ENCODE measurements around the gene AOAH.

The AOAH gene

DNA sequence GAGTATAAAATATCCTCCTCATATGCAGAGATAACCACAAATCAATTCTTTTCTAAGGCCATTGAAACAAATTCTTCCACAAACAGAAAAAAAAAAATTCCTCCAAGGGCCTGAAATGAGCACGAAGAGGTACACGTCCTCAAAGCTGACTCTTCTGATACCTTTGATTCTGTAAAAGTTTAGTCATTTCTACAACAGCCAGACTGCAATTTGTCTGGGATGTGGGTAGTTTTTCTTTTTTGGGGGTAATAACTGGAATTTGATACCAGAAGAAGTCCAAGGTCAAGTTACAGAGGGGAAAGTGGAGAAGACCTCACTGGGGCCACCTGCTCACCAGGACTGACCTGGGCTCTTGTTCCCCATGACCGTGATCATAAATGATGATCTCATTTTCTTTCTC, 121.8 kb downstream of the AOAH start:
- Histone ChIP-seq H3K9me3 (ENCODE audit: control extremely low read depth in 1 of 5, control insufficient read depth in 4 of 5, insufficient read depth in 2 of 5, low read depth in 1 of 5, low read length in 4 of 5) (no peaks in the 10 kb centered on the region), H3K27ac (ENCODE audit: insufficient read depth in 1 of 2, low read depth in 1 of 2, low read length in 2 of 2, poor library complexity in 1 of 2, severe bottlenecking in 2 of 2) (no peak overlapping the region), H3K4me1 (ENCODE audit: control extremely low read depth in 1 of 4, control insufficient read depth in 4 of 4, insufficient read depth in 4 of 4, low read length in 3 of 4) (peaks cover 0 to 22% (median 10%) of the 10 kb centered on the region in 4 experiments), H3K4me3 (ENCODE audit: control insufficient read depth in 1 of 7, extremely low read depth in 1 of 7, insufficient read depth in 4 of 7, low read depth in 2 of 7, low read length in 6 of 7) (no peak overlapping the region), H3K27me3 (replicated peaks in 2 of 5; ENCODE audit: control insufficient read depth in 4 of 5, insufficient read depth in 5 of 5, low read length in 4 of 5) (no peaks in the 10 kb centered on the region), H3K36me3 (ENCODE audit: control insufficient read depth in 4 of 4, insufficient read depth in 4 of 4, low read length in 3 of 4) (no peaks in the 10 kb centered on the region)
- no peak for DNase-seq
- 100% methylated on average over 2 of the region's 3 CpGs for WGBS (ENCODE audit: insufficient coverage)
- ChIA-PET POLR2A (no interaction called here), CTCF (interaction anchor here (0.7 to 1.6 kb wide), 4 partner anchors 11 to 109 kb away, joined by 3 read pairs; no protein-coding TSS in a partner anchor)

DNA sequence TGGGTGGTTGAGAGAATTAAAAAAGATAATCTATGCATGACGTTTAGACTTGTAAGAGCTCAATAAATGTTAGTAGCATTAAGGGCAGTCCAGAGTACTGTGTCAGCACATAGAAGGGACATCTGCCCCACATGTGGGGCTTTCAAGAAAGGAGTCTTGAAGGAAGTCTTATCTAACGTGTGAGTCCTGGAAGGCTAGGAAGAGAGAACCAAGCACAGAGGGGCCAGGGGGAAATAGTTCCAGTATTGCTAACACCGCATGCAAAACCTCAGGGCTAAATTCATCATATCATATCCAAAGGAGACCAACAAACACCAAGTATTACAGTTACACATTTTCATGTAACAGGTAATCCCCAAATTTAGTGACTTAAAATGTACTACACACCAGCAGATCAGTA, 122.7 kb downstream of the AOAH start:
- POLR2A ChIA-PET, result no interaction called here
- H3K4me1 ChIP-seq (ENCODE audit: control extremely low read depth in 1 of 4, control insufficient read depth in 4 of 4, insufficient read depth in 4 of 4, low read length in 3 of 4), result peaks cover 0 to 22% (median 10%) of the 10 kb centered on the region in 4 experiments
- H3K4me3 ChIP-seq (ENCODE audit: control insufficient read depth in 1 of 7, extremely low read depth in 1 of 7, insufficient read depth in 4 of 7, low read depth in 2 of 7, low read length in 6 of 7), result no peak overlapping the region
- no peaks in the 10 kb centered on the region for H3K27me3 ChIP-seq (replicated peaks in 2 of 5; ENCODE audit: control insufficient read depth in 4 of 5, insufficient read depth in 5 of 5, low read length in 4 of 5)
- no peaks in the 10 kb centered on the region for H3K9me3 ChIP-seq (ENCODE audit: control extremely low read depth in 1 of 5, control insufficient read depth in 4 of 5, insufficient read depth in 2 of 5, low read depth in 1 of 5, low read length in 4 of 5)
- WGBS (ENCODE audit: insufficient coverage), result 89% methylated on average over 2 of the region's 3 CpGs
- DNase-seq, result no peak
- no peaks in the 10 kb centered on the region for H3K36me3 ChIP-seq (ENCODE audit: control insufficient read depth in 4 of 4, insufficient read depth in 4 of 4, low read length in 3 of 4)
- CTCF ChIA-PET, result interaction anchor here (0.7 to 1.6 kb wide), 4 partner anchors 9 to 108 kb away, joined by 3 to 4 read pairs (median 4); no protein-coding TSS in a partner anchor
- no peak overlapping the region for H3K27ac ChIP-seq (ENCODE audit: insufficient read depth in 1 of 2, low read depth in 1 of 2, low read length in 2 of 2, poor library complexity in 1 of 2, severe bottlenecking in 2 of 2)

- Histone ChIP-seq H3K36me3 (ENCODE audit: control insufficient read depth in 4 of 4, insufficient read depth in 4 of 4, low read length in 3 of 4) (no peaks in the 10 kb centered on the region), H3K4me1 (ENCODE audit: control extremely low read depth in 1 of 4, control insufficient read depth in 4 of 4, insufficient read depth in 4 of 4, low read length in 3 of 4) (peaks cover 0 to 22% (median 10%) of the 10 kb centered on the region in 4 experiments), H3K27ac (ENCODE audit: insufficient read depth in 1 of 2, low read depth in 1 of 2, low read length in 2 of 2, poor library complexity in 1 of 2, severe bottlenecking in 2 of 2) (no peak overlapping the region), H3K9me3 (ENCODE audit: control extremely low read depth in 1 of 5, control insufficient read depth in 4 of 5, insufficient read depth in 2 of 5, low read depth in 1 of 5, low read length in 4 of 5) (no peaks in the 10 kb centered on the region), H3K4me3 (ENCODE audit: control insufficient read depth in 1 of 7, extremely low read depth in 1 of 7, insufficient read depth in 4 of 7, low read depth in 2 of 7, low read length in 6 of 7) (no peak overlapping the region), H3K27me3 (replicated peaks in 2 of 5; ENCODE audit: control insufficient read depth in 4 of 5, insufficient read depth in 5 of 5, low read length in 4 of 5) (no peaks in the 10 kb centered on the region)
- POLR2A ChIA-PET, result no interaction called here
- 50% methylated on average over 1 of the region's 5 CpGs for WGBS (ENCODE audit: insufficient coverage)
- CTCF ChIA-PET, result interaction anchor here (0.7 to 1.6 kb wide), 4 partner anchors 9 to 108 kb away, joined by 3 to 4 read pairs (median 4); no protein-coding TSS in a partner anchor
- DNase-seq, result peak in 2 of 3 donors; percentile 67 to 72
These were observed 123.3 kb downstream of the AOAH start for GRCh38 chr7:36600869-36601530.

DNA sequence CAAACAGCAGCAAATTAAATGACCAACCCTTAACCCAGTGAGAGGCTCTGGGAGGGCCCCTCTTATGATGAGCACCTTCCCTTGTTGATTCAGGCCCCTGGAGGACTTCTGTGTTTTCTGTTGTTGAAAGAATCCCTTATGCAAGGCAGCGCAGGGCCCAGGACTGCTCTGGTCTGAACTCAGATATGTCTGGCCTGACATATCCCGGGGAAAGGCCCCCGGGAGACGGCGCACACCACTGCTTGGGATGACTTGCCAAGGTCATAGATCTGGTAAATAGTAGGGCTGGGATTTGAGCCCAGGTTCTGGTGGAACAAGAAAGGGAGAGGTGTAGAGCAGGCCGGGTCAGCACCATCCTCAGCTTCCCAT, 124.0 kb downstream of the AOAH start:
- H3K27ac ChIP-seq (ENCODE audit: insufficient read depth in 1 of 2, low read depth in 1 of 2, low read length in 2 of 2, poor library complexity in 1 of 2, severe bottlenecking in 2 of 2), result no peak overlapping the region
- DNase-seq, result no peak
- ChIA-PET POLR2A (no interaction called here), CTCF (no interaction called here)
- WGBS (ENCODE audit: insufficient coverage), result 96% methylated on average over 4 of the region's 6 CpGs
- no peaks in the 10 kb centered on the region for H3K36me3 ChIP-seq (ENCODE audit: control insufficient read depth in 4 of 4, insufficient read depth in 4 of 4, low read length in 3 of 4)
- H3K27me3 ChIP-seq (replicated peaks in 2 of 5; ENCODE audit: control insufficient read depth in 4 of 5, insufficient read depth in 5 of 5, low read length in 4 of 5), result no peaks in the 10 kb centered on the region
- H3K4me3 ChIP-seq (ENCODE audit: control insufficient read depth in 1 of 7, extremely low read depth in 1 of 7, insufficient read depth in 4 of 7, low read depth in 2 of 7, low read length in 6 of 7), result no peak overlapping the region
- H3K4me1 ChIP-seq (ENCODE audit: control extremely low read depth in 1 of 4, control insufficient read depth in 4 of 4, insufficient read depth in 4 of 4, low read length in 3 of 4), result peaks cover 0 to 22% (median 10%) of the 10 kb centered on the region in 4 experiments
- H3K9me3 ChIP-seq (ENCODE audit: control extremely low read depth in 1 of 5, control insufficient read depth in 4 of 5, insufficient read depth in 2 of 5, low read depth in 1 of 5, low read length in 4 of 5), result no peaks in the 10 kb centered on the region

DNA sequence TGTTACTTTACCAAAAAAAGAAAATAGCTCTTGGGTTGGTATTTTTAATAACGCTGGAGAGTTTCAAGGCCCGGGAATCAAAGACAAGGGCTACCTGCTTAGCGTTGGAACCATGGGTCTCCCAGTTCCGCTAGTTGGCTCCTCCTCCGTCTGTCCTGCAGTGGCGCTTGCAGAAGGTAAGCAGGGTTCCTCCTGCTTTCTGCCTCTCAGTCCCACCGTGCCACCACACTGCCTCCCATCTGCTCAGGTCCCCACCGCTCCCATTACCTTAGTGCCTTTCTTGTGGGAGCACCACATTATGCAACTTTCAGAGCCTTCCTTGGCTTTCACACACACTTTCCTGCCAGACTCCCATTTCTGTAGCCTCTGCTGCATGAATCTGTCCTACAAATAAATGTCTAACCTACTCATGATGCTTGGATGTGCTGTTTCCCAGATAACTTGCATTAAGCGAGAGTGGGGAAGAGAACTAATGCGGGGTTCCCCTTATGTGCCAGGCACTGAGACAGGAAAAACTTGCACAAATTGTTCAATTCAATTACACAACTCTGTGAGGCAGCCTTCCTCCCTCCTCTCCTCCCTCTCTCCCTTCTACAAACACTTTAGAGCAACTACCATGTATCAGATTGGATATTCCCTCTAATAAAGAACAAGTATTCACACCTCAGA, 124.5 kb downstream of the AOAH start:
- Histone ChIP-seq H3K27ac (ENCODE audit: insufficient read depth in 1 of 2, low read depth in 1 of 2, low read length in 2 of 2, poor library complexity in 1 of 2, severe bottlenecking in 2 of 2) (no peak overlapping the region), H3K9me3 (ENCODE audit: control extremely low read depth in 1 of 5, control insufficient read depth in 4 of 5, insufficient read depth in 2 of 5, low read depth in 1 of 5, low read length in 4 of 5) (no peaks in the 10 kb centered on the region), H3K36me3 (ENCODE audit: control insufficient read depth in 4 of 4, insufficient read depth in 4 of 4, low read length in 3 of 4) (no peaks in the 10 kb centered on the region), H3K4me1 (ENCODE audit: control extremely low read depth in 1 of 4, control insufficient read depth in 4 of 4, insufficient read depth in 4 of 4, low read length in 3 of 4) (peaks cover 0 to 22% (median 10%) of the 10 kb centered on the region in 4 experiments), H3K27me3 (replicated peaks in 2 of 5; ENCODE audit: control insufficient read depth in 4 of 5, insufficient read depth in 5 of 5, low read length in 4 of 5) (no peaks in the 10 kb centered on the region), H3K4me3 (ENCODE audit: control insufficient read depth in 1 of 7, extremely low read depth in 1 of 7, insufficient read depth in 4 of 7, low read depth in 2 of 7, low read length in 6 of 7) (peak overlapping the region in 1 of 7 experiments; percentile 43)
- ChIA-PET POLR2A (no interaction called here), CTCF (no interaction called here)
- 100% methylated on average over 8 of the region's 10 CpGs for WGBS (ENCODE audit: insufficient coverage)
- no peak for DNase-seq

DNA sequence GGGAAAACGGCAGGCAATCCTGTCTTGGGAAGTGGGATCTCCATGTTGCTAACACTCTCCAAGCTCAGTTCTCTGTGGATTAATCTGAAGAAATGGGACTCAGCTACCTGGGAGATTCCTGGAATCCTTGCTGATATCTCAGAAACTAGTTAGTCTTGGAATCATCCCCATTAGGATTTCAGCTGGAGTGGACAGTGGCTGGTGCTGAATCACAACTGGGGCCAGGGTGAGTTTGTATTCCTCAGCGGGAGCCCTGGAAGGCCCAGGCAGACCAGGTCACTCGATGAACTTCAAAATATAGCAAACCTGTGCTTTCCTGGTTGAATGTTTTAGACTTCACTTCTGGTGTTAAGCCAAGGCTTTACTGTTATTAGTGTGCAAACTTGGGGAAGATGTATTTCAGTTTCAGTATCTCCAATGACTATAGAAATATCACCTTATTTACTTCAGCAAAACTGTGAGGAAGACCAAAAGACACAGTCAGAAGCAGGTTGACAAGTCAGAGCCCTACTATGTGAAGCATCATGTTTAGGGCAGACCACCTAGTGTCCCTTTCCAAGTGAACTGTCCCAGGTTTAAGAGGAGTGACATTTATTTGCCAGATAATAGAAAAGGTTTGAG, 126.1 kb downstream of the AOAH start:
- POLR2A ChIA-PET, result no interaction called here
- Histone ChIP-seq H3K4me3 (ENCODE audit: control insufficient read depth in 1 of 7, extremely low read depth in 1 of 7, insufficient read depth in 4 of 7, low read depth in 2 of 7, low read length in 6 of 7) (no peak overlapping the region), H3K9me3 (ENCODE audit: control extremely low read depth in 1 of 5, control insufficient read depth in 4 of 5, insufficient read depth in 2 of 5, low read depth in 1 of 5, low read length in 4 of 5) (no peaks in the 10 kb centered on the region), H3K36me3 (ENCODE audit: control insufficient read depth in 4 of 4, insufficient read depth in 4 of 4, low read length in 3 of 4) (peaks cover 0 to 7% (median 1%) of the 10 kb centered on the region in 4 experiments), H3K27me3 (replicated peaks in 2 of 5; ENCODE audit: control insufficient read depth in 4 of 5, insufficient read depth in 5 of 5, low read length in 4 of 5) (no peaks in the 10 kb centered on the region), H3K27ac (ENCODE audit: insufficient read depth in 1 of 2, low read depth in 1 of 2, low read length in 2 of 2, poor library complexity in 1 of 2, severe bottlenecking in 2 of 2) (no peak overlapping the region), H3K4me1 (ENCODE audit: control extremely low read depth in 1 of 4, control insufficient read depth in 4 of 4, insufficient read depth in 4 of 4, low read length in 3 of 4) (peaks cover 0 to 19% (median 7%) of the 10 kb centered on the region in 4 experiments)
- 95% methylated on average over 2 of the region's 3 CpGs for WGBS (ENCODE audit: insufficient coverage)
- no peak for DNase-seq
- CTCF ChIA-PET, result no interaction called here
